ENCODE data around the gene SLC6A13. TPM values are rescaled to one million over a fixed set of nuclear protein-coding genes. Genes with fewer than 3 reads are reported as not detected.

SLC6A13 gene
- total RNA-seq, 1 experiment from 2014 or later: 0.72 TPM

DNA sequence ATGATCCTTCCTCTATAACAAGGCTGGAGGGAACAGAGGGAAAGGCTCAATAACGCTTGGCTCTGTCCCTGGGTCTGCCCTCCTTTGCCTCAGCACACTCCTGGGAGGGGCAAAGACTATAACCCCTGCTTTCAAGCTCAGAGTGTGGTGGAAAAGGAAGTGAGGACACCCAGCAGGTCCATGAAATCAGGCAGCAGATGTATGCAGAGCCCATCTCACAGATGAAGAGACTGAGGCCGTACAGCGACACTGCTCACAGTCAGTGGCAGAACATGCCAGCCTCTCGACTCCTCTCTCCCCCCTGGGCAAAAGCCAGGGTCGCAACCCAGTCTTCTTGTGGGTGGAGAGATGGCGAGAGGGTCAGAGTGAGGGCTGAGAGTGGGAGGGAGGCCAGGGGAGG, 88.5 kb downstream of the SLC6A13 start:
- Mint-ChIP-seq H3K27ac (ENCODE audit: low read depth, unreplicated experiment) (no peak overlapping the region), H3K27me3 (ENCODE audit: insufficient read depth, unreplicated experiment) (peaks cover 11% of the 10 kb centered on the region), H3K4me1 (ENCODE audit: insufficient read depth, unreplicated experiment) (peaks cover 9% of the 10 kb centered on the region), H3K36me3 (ENCODE audit: insufficient read depth, unreplicated experiment) (no peaks in the 10 kb centered on the region), H3K4me3 (ENCODE audit: unreplicated experiment) (no peak overlapping the region), H3K9me3 (ENCODE audit: unreplicated experiment) (no peaks in the 10 kb centered on the region)
- no TSS peak for BruUV-seq (replicated peaks)
- POLR2A ChIA-PET: no interaction called here
- DNase-seq (ENCODE audit: unreplicated experiment): no peak
- intact Hi-C loops (cut with micrococcal nuclease): no loop called here
- TF ChIP-seq, protein P1, sequence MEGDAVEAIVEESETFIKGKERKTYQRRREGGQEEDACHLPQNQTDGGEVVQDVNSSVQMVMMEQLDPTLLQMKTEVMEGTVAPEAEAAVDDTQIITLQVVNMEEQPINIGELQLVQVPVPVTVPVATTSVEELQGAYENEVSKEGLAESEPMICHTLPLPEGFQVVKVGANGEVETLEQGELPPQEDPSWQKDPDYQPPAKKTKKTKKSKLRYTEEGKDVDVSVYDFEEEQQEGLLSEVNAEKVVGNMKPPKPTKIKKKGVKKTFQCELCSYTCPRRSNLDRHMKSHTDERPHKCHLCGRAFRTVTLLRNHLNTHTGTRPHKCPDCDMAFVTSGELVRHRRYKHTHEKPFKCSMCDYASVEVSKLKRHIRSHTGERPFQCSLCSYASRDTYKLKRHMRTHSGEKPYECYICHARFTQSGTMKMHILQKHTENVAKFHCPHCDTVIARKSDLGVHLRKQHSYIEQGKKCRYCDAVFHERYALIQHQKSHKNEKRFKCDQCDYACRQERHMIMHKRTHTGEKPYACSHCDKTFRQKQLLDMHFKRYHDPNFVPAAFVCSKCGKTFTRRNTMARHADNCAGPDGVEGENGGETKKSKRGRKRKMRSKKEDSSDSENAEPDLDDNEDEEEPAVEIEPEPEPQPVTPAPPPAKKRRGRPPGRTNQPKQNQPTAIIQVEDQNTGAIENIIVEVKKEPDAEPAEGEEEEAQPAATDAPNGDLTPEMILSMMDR (IDR thresholded peaks at IDR 0.05; ENCODE audit: unreplicated experiment): no peak
- CTCF ChIA-PET: interaction anchor here (0.5 to 1.3 kb wide), 2 partner anchors 21 to 46 kb away, joined by 3 to 5 read pairs; no protein-coding TSS in a partner anchor

DNA sequence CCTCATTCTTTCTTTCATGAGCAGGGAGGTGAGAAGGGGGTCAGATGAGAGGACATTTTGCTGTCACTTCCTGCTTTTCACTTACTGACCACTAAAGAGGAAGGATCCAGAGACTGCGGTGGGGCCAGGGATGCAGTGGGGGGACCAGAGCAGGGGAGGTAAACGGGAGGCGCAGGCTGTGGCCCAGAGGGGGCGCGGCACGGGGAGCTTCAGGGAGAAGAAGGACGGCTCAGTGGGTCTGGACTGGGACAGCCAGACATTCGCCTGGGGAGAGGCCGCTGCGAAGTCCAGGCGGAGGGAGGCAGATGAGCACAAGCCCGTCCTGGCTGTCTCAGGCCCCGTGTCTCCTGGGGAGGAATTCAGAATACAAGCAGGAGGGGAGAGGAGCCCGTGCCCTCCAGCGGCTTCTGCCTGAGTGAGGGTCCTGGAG, 89.9 kb downstream of the SLC6A13 start:
- CTCF ChIA-PET: interaction anchor here (0.6 to 1.3 kb wide), 3 partner anchors 8 to 63 kb away, joined by 3 to 5 read pairs (median 4); no protein-coding TSS in a partner anchor
- peaks cover 9% of the 10 kb centered on the region for H3K4me1 Mint-ChIP-seq (ENCODE audit: insufficient read depth, unreplicated experiment)
- H3K36me3 Mint-ChIP-seq (ENCODE audit: insufficient read depth, unreplicated experiment): no peaks in the 10 kb centered on the region
- no peaks in the 10 kb centered on the region for H3K9me3 Mint-ChIP-seq (ENCODE audit: unreplicated experiment)
- peaks cover 11% of the 10 kb centered on the region for H3K27me3 Mint-ChIP-seq (ENCODE audit: insufficient read depth, unreplicated experiment)
- no peak for DNase-seq (ENCODE audit: unreplicated experiment)
- H3K4me3 Mint-ChIP-seq (ENCODE audit: unreplicated experiment): no peak overlapping the region
- no TSS peak for BruUV-seq (replicated peaks)
- TF ChIP-seq, protein P1 (IDR thresholded peaks at IDR 0.05; ENCODE audit: unreplicated experiment): no peak
- no peak overlapping the region for H3K27ac Mint-ChIP-seq (ENCODE audit: low read depth, unreplicated experiment)
- intact Hi-C loops (cut with micrococcal nuclease): no loop called here
- POLR2A ChIA-PET: interaction anchor here (1.6 kb wide), 1 partner anchor 24 kb away, joined by 3 read pairs; no protein-coding TSS in a partner anchor

DNA sequence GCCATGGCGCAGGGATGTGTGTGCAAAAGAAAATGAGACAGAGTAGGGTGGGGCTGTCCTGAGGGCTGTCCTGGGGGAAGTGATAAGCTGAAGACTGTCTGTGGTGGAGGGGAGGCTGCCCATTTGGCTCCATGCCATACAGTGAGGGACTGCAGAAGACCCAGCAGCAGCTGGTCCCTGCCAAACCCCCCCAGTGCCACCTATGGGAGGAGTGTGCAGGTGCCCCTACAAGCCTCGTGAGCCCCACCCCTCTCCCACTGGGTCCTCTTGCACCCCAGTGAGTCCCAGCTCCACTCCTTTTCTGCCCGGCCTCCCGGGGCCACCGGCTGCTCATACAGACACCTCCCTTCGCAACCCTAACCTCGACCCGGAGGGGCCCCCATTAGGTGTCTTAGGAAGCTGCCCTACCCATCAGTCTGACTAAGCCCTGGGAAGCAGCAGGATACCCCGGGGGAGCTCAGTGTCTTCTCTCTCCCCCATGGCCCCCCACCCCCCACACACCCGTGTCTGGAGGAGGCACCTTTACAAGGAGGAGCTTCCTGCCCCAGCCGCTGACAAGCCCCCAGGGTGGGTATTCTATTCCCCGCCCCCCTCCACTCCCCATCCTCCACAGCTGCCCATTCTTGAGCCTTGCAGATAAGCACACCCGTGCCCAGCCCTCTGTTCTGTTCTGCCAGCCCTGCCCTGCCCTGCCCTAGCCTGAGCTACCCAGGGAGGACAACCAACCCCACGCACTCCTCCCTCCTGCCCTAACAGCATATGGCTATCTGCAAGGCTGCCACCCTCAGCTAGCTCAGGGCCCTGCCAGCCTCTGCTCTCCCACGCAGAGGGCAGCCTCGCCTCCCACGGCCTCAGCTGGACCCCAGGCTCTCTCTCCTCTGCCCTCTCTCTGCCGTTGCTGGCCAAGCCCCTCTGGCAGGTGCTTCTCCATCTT, 90.6 kb downstream of the SLC6A13 start:
- peaks cover 8% of the 10 kb centered on the region for H3K4me1 Mint-ChIP-seq (ENCODE audit: insufficient read depth, unreplicated experiment)
- no peaks in the 10 kb centered on the region for H3K9me3 Mint-ChIP-seq (ENCODE audit: unreplicated experiment)
- TF ChIP-seq, protein P1 (IDR thresholded peaks at IDR 0.05; ENCODE audit: unreplicated experiment): no peak
- no peaks in the 10 kb centered on the region for H3K36me3 Mint-ChIP-seq (ENCODE audit: insufficient read depth, unreplicated experiment)
- H3K27me3 Mint-ChIP-seq (ENCODE audit: insufficient read depth, unreplicated experiment): peaks cover 19% of the 10 kb centered on the region
- CTCF ChIA-PET: interaction anchor here (0.6 to 1.3 kb wide), 4 partner anchors 15 to 63 kb away, joined by 3 to 5 read pairs (median 4); no protein-coding TSS in a partner anchor
- intact Hi-C loops (cut with micrococcal nuclease): no loop called here
- BruUV-seq (replicated peaks): no TSS peak
- H3K27ac Mint-ChIP-seq (ENCODE audit: low read depth, unreplicated experiment): no peak overlapping the region
- POLR2A ChIA-PET: interaction anchor here (0.5 to 1.6 kb wide), 2 partner anchors 23 to 371 kb away, joined by 3 read pairs; no protein-coding TSS in a partner anchor
- DNase-seq (ENCODE audit: unreplicated experiment): no peak
- H3K4me3 Mint-ChIP-seq (ENCODE audit: unreplicated experiment): no peak overlapping the region

DNA sequence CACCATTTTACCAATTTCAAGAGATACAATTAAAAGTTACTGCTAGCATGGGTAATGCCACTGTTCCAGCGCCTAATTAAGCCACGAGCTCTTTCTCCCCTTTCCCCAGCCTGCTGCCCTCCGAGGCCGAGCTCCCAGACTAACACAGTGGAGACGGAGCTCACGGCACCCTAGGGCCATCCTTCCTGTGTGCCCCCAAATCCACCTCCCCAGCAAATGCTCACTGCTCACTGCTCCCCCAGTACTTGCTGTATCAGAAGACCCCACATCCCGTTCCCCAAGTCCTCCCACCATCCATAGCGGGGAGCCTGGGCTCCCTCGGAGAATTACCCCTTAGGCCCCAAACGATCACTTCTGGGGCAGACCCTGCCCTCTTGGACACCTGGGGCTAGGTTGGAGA, 91.4 kb downstream of the SLC6A13 start:
- Mint-ChIP-seq H3K27ac (ENCODE audit: low read depth, unreplicated experiment) (no peak overlapping the region), H3K27me3 (ENCODE audit: insufficient read depth, unreplicated experiment) (peaks cover 26% of the 10 kb centered on the region), H3K9me3 (ENCODE audit: unreplicated experiment) (no peaks in the 10 kb centered on the region), H3K4me1 (ENCODE audit: insufficient read depth, unreplicated experiment) (peaks cover 1% of the 10 kb centered on the region), H3K4me3 (ENCODE audit: unreplicated experiment) (no peak overlapping the region), H3K36me3 (ENCODE audit: insufficient read depth, unreplicated experiment) (no peaks in the 10 kb centered on the region)
- intact Hi-C loops (cut with micrococcal nuclease): no loop called here
- TF ChIP-seq, protein P1 (IDR thresholded peaks at IDR 0.05; ENCODE audit: unreplicated experiment): no peak
- DNase-seq (ENCODE audit: unreplicated experiment): no peak
- POLR2A ChIA-PET: no interaction called here
- no TSS peak for BruUV-seq (replicated peaks)
- CTCF ChIA-PET: interaction anchor here (0.6 to 1.3 kb wide), 2 partner anchors 14 to 15 kb away, joined by 3 to 4 read pairs; no protein-coding TSS in a partner anchor

Data from MCF 10A (cell line).